Breast epithelium (tissue), 3 donors: ENCODE results near the gene PNLIPRP2.

ENCODE experiments used
- POLR2A ChIP-seq: fragments of 450-650 bp; IDR thresholded peaks from one replicate; pipeline ENCODE4 v1.6.1; 2016; ENCODE audit warnings: antibody characterized with exemption, mild to moderate bottlenecking, moderate library complexity
- POLR2AphosphoS5 ChIP-seq, 3 donors: sonication (generic); formaldehyde crosslinking; IDR thresholded peaks; one replicate each; pipeline ENCODE4 v1.6.1; 2017; ENCODE audit warnings: antibody characterized with exemption in 3 of 3
- TF ChIP-seq, protein P1 (sequence below), 3 donors: fragments of 450-650 bp; IDR thresholded peaks; one replicate each; pipeline ENCODE4 v1.5.1; 2016 to 2017; ENCODE audit warnings: antibody characterized with exemption in 3 of 3, mild to moderate bottlenecking in 3 of 3, moderate library complexity in 3 of 3

DNA sequence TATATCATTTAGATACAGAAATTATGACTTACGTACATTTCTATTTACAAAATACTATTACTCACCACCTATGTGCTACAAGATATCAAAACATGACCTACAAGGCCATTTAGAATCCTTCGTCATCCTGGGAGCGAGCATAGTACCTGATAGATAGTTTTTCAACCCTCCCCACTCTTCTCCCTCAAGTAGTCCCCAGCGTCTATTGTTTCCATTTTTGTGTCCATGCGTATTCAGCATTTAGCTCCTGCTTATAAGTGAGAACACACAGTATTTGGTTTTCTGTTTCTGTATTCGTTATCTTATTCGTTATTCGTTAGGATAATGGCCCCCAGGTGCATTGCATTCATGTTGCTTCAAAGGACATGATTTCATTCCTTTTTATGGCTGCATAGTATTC, 28.1 kb downstream of the PNLIPRP2 start:
- TF ChIP-seq, protein P1, sequence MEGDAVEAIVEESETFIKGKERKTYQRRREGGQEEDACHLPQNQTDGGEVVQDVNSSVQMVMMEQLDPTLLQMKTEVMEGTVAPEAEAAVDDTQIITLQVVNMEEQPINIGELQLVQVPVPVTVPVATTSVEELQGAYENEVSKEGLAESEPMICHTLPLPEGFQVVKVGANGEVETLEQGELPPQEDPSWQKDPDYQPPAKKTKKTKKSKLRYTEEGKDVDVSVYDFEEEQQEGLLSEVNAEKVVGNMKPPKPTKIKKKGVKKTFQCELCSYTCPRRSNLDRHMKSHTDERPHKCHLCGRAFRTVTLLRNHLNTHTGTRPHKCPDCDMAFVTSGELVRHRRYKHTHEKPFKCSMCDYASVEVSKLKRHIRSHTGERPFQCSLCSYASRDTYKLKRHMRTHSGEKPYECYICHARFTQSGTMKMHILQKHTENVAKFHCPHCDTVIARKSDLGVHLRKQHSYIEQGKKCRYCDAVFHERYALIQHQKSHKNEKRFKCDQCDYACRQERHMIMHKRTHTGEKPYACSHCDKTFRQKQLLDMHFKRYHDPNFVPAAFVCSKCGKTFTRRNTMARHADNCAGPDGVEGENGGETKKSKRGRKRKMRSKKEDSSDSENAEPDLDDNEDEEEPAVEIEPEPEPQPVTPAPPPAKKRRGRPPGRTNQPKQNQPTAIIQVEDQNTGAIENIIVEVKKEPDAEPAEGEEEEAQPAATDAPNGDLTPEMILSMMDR (IDR thresholded peaks at IDR 0.05), result no peak
- TF ChIP-seq POLR2A, result no peak
- no peak for TF ChIP-seq POLR2AphosphoS5 (IDR thresholded peaks at IDR 0.05)
